Osteocyte (in vitro differentiated cells): ENCODE results near the gene OR8G1. TPM values are rescaled to one million over a fixed set of nuclear protein-coding genes. Genes with fewer than 3 reads are reported as not detected.

ENCODE experiments used
- DNase-seq: peaks from one replicate; pipeline ENCODE4 v3.0.0; 2021; ENCODE audit warnings: mixed read lengths; ENCODE audit not compliant: unreplicated experiment; ENCODE audit errors: extremely low spot score
- H3K27ac Mint-ChIP-seq: one replicate; pipeline ENCODE4 v1.8.0; 2021; ENCODE audit warnings: mild to moderate bottlenecking, mixed read lengths; ENCODE audit not compliant: unreplicated experiment
- H3K27me3 Mint-ChIP-seq: one replicate; pipeline ENCODE4 v1.8.0; 2021; ENCODE audit warnings: mixed read lengths; ENCODE audit not compliant: unreplicated experiment
- H3K36me3 Mint-ChIP-seq: one replicate; pipeline ENCODE4 v1.8.0; 2021; ENCODE audit warnings: mixed read lengths; ENCODE audit not compliant: unreplicated experiment
- H3K4me1 Mint-ChIP-seq: one replicate; pipeline ENCODE4 v1.8.0; 2021; ENCODE audit warnings: mixed read lengths; ENCODE audit not compliant: unreplicated experiment
- H3K4me3 Mint-ChIP-seq: one replicate; pipeline ENCODE4 v1.8.0; 2021; ENCODE audit warnings: mild to moderate bottlenecking, moderate library complexity, mixed read lengths; ENCODE audit not compliant: unreplicated experiment
- H3K9me3 Mint-ChIP-seq: one replicate; pipeline ENCODE4 v1.8.0; 2021; ENCODE audit warnings: mixed read lengths; ENCODE audit not compliant: unreplicated experiment
- CTCF ChIP-seq: fragments of 200-600 bp; sonication (generic); IDR thresholded peaks from 2 replicates; pipeline ENCODE4 v1.5.0; 2021; ENCODE audit warnings: antibody characterized with exemption, mild to moderate bottlenecking, moderate library complexity
- long read RNA-seq: library from polyadenylated mRNA; unstranded; transcript quantifications from one replicate; pipeline ENCODE4 v2.0.0, GENCODE V29; 2021
- total RNA-seq: library from RNA; stranded (reverse); gene quantifications from 2 replicates; pipeline ENCODE4 v1.2.1, GENCODE V29; 2021

The OR8G1 gene
- total RNA-seq = not detected in 2 replicates
- long read RNA-seq = 0 reads

GRCh38 chr11:124240621-124241397 lies at the start of gene OR8G1:
TSS of gene OR8G1 (plus strand) at chr11:124241095. CDS start at chr11:124249676, 8,581 bp downstream.
- no peak within 1 kb of the TSS for H3K4me3 Mint-ChIP-seq
- H3K27me3 Mint-ChIP-seq = peaks cover 2% of the 10 kb centered on the region
- H3K9me3 Mint-ChIP-seq = no peaks in the 10 kb centered on the region
- DNase-seq = no peak
- H3K4me1 Mint-ChIP-seq = no peaks in the 10 kb centered on the region
- no peaks in the 10 kb centered on the region for H3K36me3 Mint-ChIP-seq
- no peak for TF ChIP-seq CTCF
- no peak within 1 kb of the TSS for H3K27ac Mint-ChIP-seq

- Mint-ChIP-seq H3K27ac (no peak overlapping the region), H3K9me3 (no peaks in the 10 kb centered on the region), H3K4me1 (peaks cover 2% of the 10 kb centered on the region), H3K27me3 (peaks cover 44% of the 10 kb centered on the region), H3K36me3 (no peaks in the 10 kb centered on the region), H3K4me3 (no peak overlapping the region)
- no peak for TF ChIP-seq CTCF
- no peak for DNase-seq
These were observed 47.5 kb upstream of the OR8G1 start for GRCh38 chr11:124193221-124194010.

- Mint-ChIP-seq H3K36me3 (no peaks in the 10 kb centered on the region), H3K27me3 (peaks cover 36% of the 10 kb centered on the region), H3K4me1 (peaks cover 2% of the 10 kb centered on the region), H3K4me3 (no peak overlapping the region), H3K9me3 (no peaks in the 10 kb centered on the region), H3K27ac (no peak overlapping the region)
- no peak for DNase-seq
- TF ChIP-seq CTCF = no peak
These were observed 46.4 kb upstream of the OR8G1 start for GRCh38 chr11:124194293-124195188.

- H3K4me1 Mint-ChIP-seq = peaks cover 2% of the 10 kb centered on the region
- peaks cover 32% of the 10 kb centered on the region for H3K27me3 Mint-ChIP-seq
- no peak overlapping the region for H3K27ac Mint-ChIP-seq
- no peak for DNase-seq
- no peaks in the 10 kb centered on the region for H3K36me3 Mint-ChIP-seq
- TF ChIP-seq CTCF = peak; percentile 75
- H3K4me3 Mint-ChIP-seq = no peak overlapping the region
- H3K9me3 Mint-ChIP-seq = no peaks in the 10 kb centered on the region
These were observed 45.6 kb upstream of the OR8G1 start for GRCh38 chr11:124195189-124195734.
